ENCODE results near the gene ARHGAP32.

Gene ARHGAP32

GRCh38 chr11:129045150-129045549 lies 147.0 kb downstream of the ARHGAP32 start:
- H3K4me3 ChIP-seq (ENCODE audit: low read depth, low read length): no peak overlapping the region
- no peak for DNase-seq (ENCODE audit: low read depth)
- TF ChIP-seq CTCF (IDR thresholded peaks at IDR 0.05; ENCODE audit: insufficient read depth, low read depth, low read length, missing control alignments): no peak

GRCh38 chr11:129042503-129042902 lies 149.6 kb downstream of the ARHGAP32 start:
- TF ChIP-seq CTCF (IDR thresholded peaks at IDR 0.05; ENCODE audit: insufficient read depth, low read depth, low read length, missing control alignments): no peak
- no peak for DNase-seq (ENCODE audit: low read depth)

DNA sequence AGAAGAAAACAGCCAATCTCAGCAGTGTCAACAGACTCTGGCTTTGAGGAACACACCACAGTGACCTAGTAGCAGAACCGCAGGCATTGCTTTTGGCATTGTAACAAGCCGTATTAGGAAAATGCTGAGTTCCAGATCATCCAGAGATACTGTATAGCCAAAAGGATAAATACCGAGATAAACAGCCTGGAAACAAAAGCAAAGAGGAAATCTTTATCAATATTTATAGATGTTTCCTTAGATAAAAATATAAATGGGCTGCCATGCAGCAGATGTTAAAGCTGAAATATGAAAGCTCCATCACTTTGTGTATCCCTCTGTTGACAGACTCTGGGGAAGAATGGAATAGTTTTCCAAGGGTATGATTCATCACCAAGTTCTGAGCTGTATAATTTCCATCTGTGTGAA lies 150.5 kb downstream of the ARHGAP32 start:
- DNase-seq (ENCODE audit: low read depth): no peak
- no peak for TF ChIP-seq CTCF (IDR thresholded peaks at IDR 0.05; ENCODE audit: insufficient read depth, low read depth, low read length, missing control alignments)
- no peak overlapping the region for H3K4me3 ChIP-seq (ENCODE audit: low read depth, low read length)

More at GRCh38 chr11:129042503-129042902, 149.6 kb downstream of the ARHGAP32 start:
- H3K4me3 ChIP-seq (ENCODE audit: low read depth, low read length): no peak overlapping the region

DNA sequence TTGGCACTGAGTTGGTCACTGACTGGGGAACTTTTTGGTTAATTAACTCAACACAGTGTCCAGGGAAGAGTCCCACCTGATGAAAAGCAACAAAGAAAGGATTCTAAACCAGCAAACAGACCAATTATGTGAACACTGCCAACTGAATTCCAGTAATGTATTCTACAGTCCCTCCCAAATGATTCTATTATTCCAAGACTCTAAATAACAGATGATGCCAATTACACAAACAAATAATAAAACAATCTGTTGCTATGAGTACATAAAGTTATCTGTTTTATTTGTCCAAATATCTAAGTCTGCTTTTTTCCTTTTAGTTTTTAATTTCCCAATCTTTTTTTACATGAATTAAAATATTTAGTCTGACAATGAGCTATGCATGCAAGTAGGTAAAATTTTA lies 151.2 kb downstream of the ARHGAP32 start:
- no peak overlapping the region for H3K4me3 ChIP-seq (ENCODE audit: low read depth, low read length)
- DNase-seq (ENCODE audit: low read depth): no peak
- no peak for TF ChIP-seq CTCF (IDR thresholded peaks at IDR 0.05; ENCODE audit: insufficient read depth, low read depth, low read length, missing control alignments)

DNA sequence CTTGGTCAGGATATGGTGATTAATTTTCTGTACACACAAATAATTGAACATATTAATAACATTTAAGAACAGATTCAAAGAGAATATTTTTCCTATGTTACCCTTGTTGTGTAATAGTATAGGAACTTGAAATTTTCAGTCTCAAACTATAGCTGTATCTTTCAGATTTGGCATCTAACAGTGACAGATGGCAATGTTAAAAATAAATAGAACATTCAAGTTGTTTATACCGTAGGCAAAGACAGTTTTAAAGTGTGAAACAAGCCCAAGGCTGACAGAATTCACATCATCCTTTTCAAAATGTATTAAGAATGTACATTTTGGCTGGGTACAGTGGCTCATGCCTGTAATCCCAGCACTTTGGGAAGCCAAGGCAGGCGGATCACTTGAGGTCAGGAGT lies 156.9 kb downstream of the ARHGAP32 start:
- DNase-seq (ENCODE audit: low read depth): no peak
- TF ChIP-seq CTCF (IDR thresholded peaks at IDR 0.05; ENCODE audit: insufficient read depth, low read depth, low read length, missing control alignments): no peak
- H3K4me3 ChIP-seq (ENCODE audit: low read depth, low read length): no peak overlapping the region

DNA sequence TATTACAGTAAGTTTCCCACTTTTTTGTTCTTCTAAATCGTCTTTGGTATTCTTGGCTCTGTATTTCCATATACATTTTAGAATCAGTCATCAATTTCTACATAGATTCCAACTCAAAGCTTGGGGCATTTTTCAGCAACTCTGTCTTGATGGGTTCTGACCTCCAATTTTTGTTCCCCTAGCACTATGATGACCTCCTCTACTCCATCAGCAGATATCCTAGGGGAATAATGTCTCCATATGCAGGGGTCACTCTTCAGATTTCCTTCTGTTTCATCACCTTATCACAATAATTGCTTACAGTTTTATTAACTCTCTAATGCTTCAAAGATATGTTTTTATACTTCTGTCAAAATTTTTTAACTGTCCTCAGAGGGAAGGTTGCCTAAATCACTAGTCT lies 158.1 kb downstream of the ARHGAP32 start:
- no peak for DNase-seq (ENCODE audit: low read depth)
- H3K4me3 ChIP-seq (ENCODE audit: low read depth, low read length): no peak overlapping the region
- TF ChIP-seq CTCF (IDR thresholded peaks at IDR 0.05; ENCODE audit: insufficient read depth, low read depth, low read length, missing control alignments): no peak

GRCh38 chr11:129023968-129024676 lies 168.0 kb downstream of the ARHGAP32 start:
- H3K4me3 ChIP-seq (ENCODE audit: low read depth, low read length): no peak overlapping the region
- TF ChIP-seq CTCF (IDR thresholded peaks at IDR 0.05; ENCODE audit: insufficient read depth, low read depth, low read length, missing control alignments): no peak
- no peak for DNase-seq (ENCODE audit: low read depth)

Measured in GM12865 (cell line).